NB4 (cell line): Measurements from ENCODE around the gene SENP2.

ENCODE experiments used
- CTCF ChIP-seq: IDR thresholded peaks from one replicate; pipeline ENCODE4 v1.5.1; 2012; ENCODE audit warnings: low read depth, low read length
- POLR2A ChIP-seq: IDR thresholded peaks from 2 replicates; pipeline ENCODE4 v1.6.1; 2011; ENCODE audit warnings: mild to moderate bottlenecking; ENCODE audit not compliant: insufficient read length; ENCODE audit errors: extremely low read depth

GRCh38 chr3:185658504-185658912 lies 72.4 kb downstream of the SENP2 start:
- TF ChIP-seq CTCF (no peak), POLR2A (no peak)
